Stimulated activated naive B cell treated with anti-CD40 and anti-IgM and Interleukin-4, amounts not matched to agents 10 μg/mL and 1 μg/mL and 100 μg/mL, for 72 hours (primary cell): Measurements from ENCODE around the gene NFATC1.

Source experiments
- ATAC-seq, 2 donors: fragments of 150-1000 bp; cut with Tn5 transposase; replicated peaks; 2 replicates each; pipeline ENCODE4 v1.10.0; 2021; ENCODE audit warnings: moderate library complexity in 1 of 2
- DNase-seq: peaks from one replicate; pipeline ENCODE4 v3.0.0; 2021
- H3K27ac Mint-ChIP-seq: one replicate; pipeline ENCODE4 v1.8.0; 2022; ENCODE audit warnings: mild to moderate bottlenecking, mixed read lengths
- H3K27me3 Mint-ChIP-seq, 2 donors: one replicate each; pipeline ENCODE4 v1.8.0; 2022; ENCODE audit warnings: mixed read lengths in 2 of 2
- H3K36me3 Mint-ChIP-seq, 2 donors: one replicate each; pipeline ENCODE4 v1.8.0; 2022; ENCODE audit warnings: mixed read lengths in 2 of 2, mild to moderate bottlenecking in 1 of 2
- H3K4me1 Mint-ChIP-seq, 2 donors: one replicate each; pipeline ENCODE4 v1.8.0; 2022; ENCODE audit warnings: mixed read lengths in 2 of 2, mild to moderate bottlenecking in 1 of 2
- H3K4me3 Mint-ChIP-seq, 2 donors: one replicate each; pipeline ENCODE4 v1.8.0; 2022; ENCODE audit warnings: mild to moderate bottlenecking in 2 of 2, mixed read lengths in 2 of 2, moderate library complexity in 1 of 2
- H3K9me3 Mint-ChIP-seq, 2 donors: one replicate each; pipeline ENCODE4 v1.8.0; 2022; ENCODE audit warnings: mixed read lengths in 2 of 2, mild to moderate bottlenecking in 1 of 2

Gene NFATC1

GRCh38 chr18:79471046-79471445 lies 75.3 kb downstream of the NFATC1 start:
- Mint-ChIP-seq H3K27ac (peak overlapping the region; percentile 65), H3K4me3 (peak overlapping the region in 1 of 2 donors; percentile 17), H3K27me3 (no peaks in the 10 kb centered on the region), H3K36me3 (peaks cover 46 to 72% of the 10 kb centered on the region in 2 donors), H3K4me1 (peaks cover 19 to 30% of the 10 kb centered on the region in 2 donors), H3K9me3 (peaks cover 0 to 5% of the 10 kb centered on the region in 2 donors)
- ATAC-seq (no peak), DNase-seq (no peak)

GRCh38 chr18:79471597-79471996 lies 75.9 kb downstream of the NFATC1 start:
- Mint-ChIP-seq H3K9me3 (peaks cover 0 to 5% of the 10 kb centered on the region in 2 donors), H3K27me3 (no peaks in the 10 kb centered on the region), H3K36me3 (peaks cover 44 to 71% of the 10 kb centered on the region in 2 donors), H3K4me3 (no peak overlapping the region), H3K27ac (peak overlapping the region; percentile 77), H3K4me1 (peaks cover 15 to 24% of the 10 kb centered on the region in 2 donors)
- ATAC-seq (no peak), DNase-seq (no peak)

- no peaks in the 10 kb centered on the region for H3K27me3 Mint-ChIP-seq
- H3K27ac Mint-ChIP-seq = peak overlapping the region; percentile 77
- peaks cover 38 to 69% of the 10 kb centered on the region in 2 donors for H3K36me3 Mint-ChIP-seq
- H3K9me3 Mint-ChIP-seq = peaks cover 0 to 5% of the 10 kb centered on the region in 2 donors
- no peak overlapping the region for H3K4me3 Mint-ChIP-seq
- ATAC-seq (peak; percentile 21 to 28), DNase-seq (no peak)
- H3K4me1 Mint-ChIP-seq = peaks cover 11 to 21% of the 10 kb centered on the region in 2 donors
Observed at GRCh38 chr18:79472176-79472575, 76.4 kb downstream of the NFATC1 start.

GRCh38 chr18:79472946-79473345 lies 77.2 kb downstream of the NFATC1 start:
- DNase-seq (no peak), ATAC-seq (no peak)
- Mint-ChIP-seq H3K36me3 (peaks cover 32 to 66% of the 10 kb centered on the region in 2 donors), H3K4me3 (no peak overlapping the region), H3K4me1 (peaks cover 10 to 19% of the 10 kb centered on the region in 2 donors), H3K9me3 (peaks cover 0 to 5% of the 10 kb centered on the region in 2 donors), H3K27ac (peak overlapping the region; percentile 79), H3K27me3 (no peaks in the 10 kb centered on the region)

- no peak overlapping the region for H3K4me3 Mint-ChIP-seq
- H3K4me1 Mint-ChIP-seq = peaks cover 0 to 5% of the 10 kb centered on the region in 2 donors
- peak overlapping the region; percentile 51 for H3K27ac Mint-ChIP-seq
- ATAC-seq = no peak
- peaks cover 0 to 5% of the 10 kb centered on the region in 2 donors for H3K9me3 Mint-ChIP-seq
- H3K27me3 Mint-ChIP-seq = no peaks in the 10 kb centered on the region
- peaks cover 20 to 49% of the 10 kb centered on the region in 2 donors for H3K36me3 Mint-ChIP-seq
- DNase-seq = no peak
Observed at GRCh38 chr18:79476031-79476917, 80.5 kb downstream of the NFATC1 start.

- DNase-seq (no peak), ATAC-seq (no peak)
- Mint-ChIP-seq H3K4me1 (peaks cover 0 to 5% of the 10 kb centered on the region in 2 donors), H3K27me3 (no peaks in the 10 kb centered on the region), H3K36me3 (peaks cover 17 to 42% of the 10 kb centered on the region in 2 donors), H3K4me3 (no peak overlapping the region), H3K9me3 (peaks cover 0 to 5% of the 10 kb centered on the region in 2 donors), H3K27ac (no peak overlapping the region)
Observed at GRCh38 chr18:79476918-79477571, 81.3 kb downstream of the NFATC1 start.

- DNase-seq (no peak), ATAC-seq (no peak)
- Mint-ChIP-seq H3K27ac (peak overlapping the region; percentile 81), H3K4me1 (peaks cover 0 to 5% of the 10 kb centered on the region in 2 donors), H3K36me3 (peaks cover 14 to 34% of the 10 kb centered on the region in 2 donors), H3K9me3 (peaks cover 0 to 1% of the 10 kb centered on the region in 2 donors), H3K27me3 (no peaks in the 10 kb centered on the region), H3K4me3 (no peak overlapping the region)
Observed at GRCh38 chr18:79477711-79478483, 82.2 kb downstream of the NFATC1 start.

- ATAC-seq = no peak
- peak overlapping the region; percentile 81 for H3K27ac Mint-ChIP-seq
- H3K4me1 Mint-ChIP-seq = peaks cover 0 to 5% of the 10 kb centered on the region in 2 donors
- no peak for DNase-seq
- H3K36me3 Mint-ChIP-seq = peaks cover 11 to 28% of the 10 kb centered on the region in 2 donors
- no peak overlapping the region for H3K4me3 Mint-ChIP-seq
- no peaks in the 10 kb centered on the region for H3K27me3 Mint-ChIP-seq
- no peaks in the 10 kb centered on the region for H3K9me3 Mint-ChIP-seq
Observed at GRCh38 chr18:79478484-79479115, 82.9 kb downstream of the NFATC1 start.

- H3K4me1 Mint-ChIP-seq = peaks cover 0 to 6% of the 10 kb centered on the region in 2 donors
- peak overlapping the region; percentile 80 for H3K27ac Mint-ChIP-seq
- peak in 1 of 2 donors; percentile 14 for ATAC-seq
- no peaks in the 10 kb centered on the region for H3K27me3 Mint-ChIP-seq
- H3K36me3 Mint-ChIP-seq = peaks cover 11 to 29% of the 10 kb centered on the region in 2 donors
- H3K4me3 Mint-ChIP-seq = no peak overlapping the region
- H3K9me3 Mint-ChIP-seq = no peaks in the 10 kb centered on the region
- DNase-seq = no peak
Observed at GRCh38 chr18:79479116-79479760, 83.5 kb downstream of the NFATC1 start.

- Mint-ChIP-seq H3K4me3 (no peak overlapping the region), H3K4me1 (peaks cover 4 to 11% of the 10 kb centered on the region in 2 donors), H3K36me3 (peaks cover 16 to 34% of the 10 kb centered on the region in 2 donors), H3K9me3 (no peaks in the 10 kb centered on the region), H3K27ac (no peak overlapping the region), H3K27me3 (no peaks in the 10 kb centered on the region)
- ATAC-seq = no peak
- no peak for DNase-seq
Observed at GRCh38 chr18:79479761-79480161, 84.0 kb downstream of the NFATC1 start.

GRCh38 chr18:79480171-79481045 lies 84.7 kb downstream of the NFATC1 start:
- H3K27ac Mint-ChIP-seq = no peak overlapping the region
- H3K36me3 Mint-ChIP-seq = peaks cover 16 to 36% of the 10 kb centered on the region in 2 donors
- H3K4me1 Mint-ChIP-seq = peaks cover 4 to 13% of the 10 kb centered on the region in 2 donors
- ATAC-seq = no peak
- no peak for DNase-seq
- H3K27me3 Mint-ChIP-seq = no peaks in the 10 kb centered on the region
- H3K9me3 Mint-ChIP-seq = no peaks in the 10 kb centered on the region
- no peak overlapping the region for H3K4me3 Mint-ChIP-seq

- Mint-ChIP-seq H3K27me3 (no peaks in the 10 kb centered on the region), H3K4me3 (no peak overlapping the region), H3K4me1 (peaks cover 4 to 13% of the 10 kb centered on the region in 2 donors), H3K27ac (no peak overlapping the region), H3K9me3 (no peaks in the 10 kb centered on the region), H3K36me3 (peaks cover 16 to 31% of the 10 kb centered on the region in 2 donors)
- DNase-seq (no peak), ATAC-seq (no peak)
Observed at GRCh38 chr18:79481046-79481790, 85.5 kb downstream of the NFATC1 start.
